Keratinocyte (primary cell): Measurements from ENCODE around the gene VPS37B. TPM values are rescaled to one million over a fixed set of nuclear protein-coding genes. Genes with fewer than 3 reads are reported as not detected.

Source experiments
- DNase-seq: peaks from one replicate; pipeline ENCODE4 v3.0.0-alpha.2; 2011; ENCODE audit warnings: low read depth, missing footprints, low spot score
- FAIRE-seq: peaks from 2 replicates; lab custom pipeline; 2011; peaks lifted over from hg19 to GRCh38; lab: Jason Lieb, UNC
- H2AFZ ChIP-seq: 2 replicates; pipeline ENCODE4 v1.6.0; 2012; ENCODE audit warnings: low read length, control low read depth, inconsistent platforms; ENCODE audit not compliant: control insufficient read depth
- H3K27ac ChIP-seq: 2 replicates; pipeline ENCODE4 v1.5.1; 2011; ENCODE audit warnings: low read length; ENCODE audit not compliant: control insufficient read depth, insufficient read depth
- H3K27me3 ChIP-seq: 3 replicates; pipeline ENCODE4 v1.6.0; 2011; ENCODE audit warnings: low read length; ENCODE audit not compliant: control insufficient read depth, insufficient read depth; ENCODE audit errors: extremely low read depth
- H3K36me3 ChIP-seq, 2 experiments: 2 replicates in 1 of 2; 3 replicates in 1 of 2; pipeline ENCODE4 v1.5.1; 2011; ENCODE audit warnings: low read length in 2 of 2, mild to moderate bottlenecking in 1 of 2; ENCODE audit not compliant: control insufficient read depth in 2 of 2, insufficient read depth in 2 of 2; ENCODE audit errors: extremely low read depth in 1 of 2
- H3K4me1 ChIP-seq: 3 replicates; pipeline ENCODE4 v1.5.1; 2011; ENCODE audit warnings: low read length; ENCODE audit not compliant: control insufficient read depth, insufficient read depth; ENCODE audit errors: extremely low read depth
- H3K4me2 ChIP-seq: 3 replicates; pipeline ENCODE4 v1.6.0; 2011; ENCODE audit warnings: low read depth, low read length; ENCODE audit not compliant: control insufficient read depth, insufficient read depth; ENCODE audit errors: extremely low read depth
- H3K4me3 ChIP-seq, 3 experiments: fragments of 200-600 bp in 1 of 3; sonication (generic) in 1 of 3; 2 replicates in 2 of 3; 3 replicates in 1 of 3; pipeline ENCODE4 v1.5.1; 2011 to 2016; ENCODE audit warnings: low read length in 3 of 3, mild to moderate bottlenecking in 3 of 3, control low read depth in 2 of 3, inconsistent platforms in 1 of 3, low read depth in 1 of 3, mixed read lengths in 1 of 3, mixed run types in 1 of 3, moderate library complexity in 1 of 3; ENCODE audit not compliant: control insufficient read depth in 2 of 3, insufficient read depth in 2 of 3; ENCODE audit errors: extremely low read depth in 1 of 3
- H3K79me2 ChIP-seq: 2 replicates; pipeline ENCODE4 v1.6.0; 2012; ENCODE audit warnings: low read length; ENCODE audit not compliant: control insufficient read depth, insufficient read depth
- H3K9ac ChIP-seq: 3 replicates; pipeline ENCODE4 v1.6.0; 2011; ENCODE audit warnings: low read length; ENCODE audit not compliant: control insufficient read depth, insufficient read depth; ENCODE audit errors: extremely low read depth
- H3K9me1 ChIP-seq: 3 replicates; pipeline ENCODE4 v1.6.0; 2011; ENCODE audit warnings: low read length; ENCODE audit not compliant: control insufficient read depth, insufficient read depth; ENCODE audit errors: extremely low read depth
- H3K9me3 ChIP-seq: 2 replicates; pipeline ENCODE4 v1.5.1; 2012; ENCODE audit warnings: low read depth, low read length; ENCODE audit not compliant: control insufficient read depth
- H4K20me1 ChIP-seq: 3 replicates; pipeline ENCODE4 v1.6.0; 2011; ENCODE audit warnings: low read length; ENCODE audit not compliant: control insufficient read depth, insufficient read depth; ENCODE audit errors: extremely low read depth
- EZH2 ChIP-seq: IDR thresholded peaks from one replicate; pipeline ENCODE4 v1.6.1; 2012; ENCODE audit warnings: inconsistent platforms, mild to moderate bottlenecking, low read length, moderate library complexity
- dilution Hi-C: fragments of 300-500 bp; cut with MboI; formaldehyde crosslinking; loops from one replicate; pipeline ENCODE4 v1.7.0; 2020; ENCODE audit warnings: low sequenced_read_pairs; ENCODE audit not compliant: extremely low pct_ligation_motif_present
- polyA plus RNA-seq, 5 experiments: library from polyadenylated mRNA; depleted of rRNA in 3 of 5; stranded (reverse) in 3 of 5; stranded (forward) in 1 of 5; unstranded in 1 of 5; fragments of >200 nt; gene quantifications; 1 replicate in 1 of 5; 2 replicates in 3 of 5; 3 replicates in 1 of 5; pipeline versions ENCODE4 v1.2.1 to v1.2.3, GENCODE V29; 2011 to 2012; ENCODE audit warnings: missing spikeins in 2 of 5, low read depth in 1 of 5, low replicate concordance in 1 of 5
- TF ChIP-seq, protein P1 (sequence below), 3 experiments: IDR thresholded peaks in 1 of 3; conservative IDR thresholded peaks in 1 of 3; optimal IDR thresholded peaks in 1 of 3; 2 replicates in 2 of 3; 3 replicates in 1 of 3; pipeline versions ENCODE3 to v1.5.1; 2011; ENCODE audit warnings: low read length in 3 of 3, mild to moderate bottlenecking in 3 of 3, moderate library complexity in 2 of 3, control low read depth in 1 of 3, inconsistent platforms in 1 of 3; ENCODE audit not compliant: insufficient read depth in 2 of 3; ENCODE audit errors: extremely low read depth in 1 of 3

VPS37B gene
- polyA plus RNA-seq, 1 donor (not counting 4 experiments of a cell fraction or from before 2014, with no cell fraction given): 34.1 TPM

DNA sequence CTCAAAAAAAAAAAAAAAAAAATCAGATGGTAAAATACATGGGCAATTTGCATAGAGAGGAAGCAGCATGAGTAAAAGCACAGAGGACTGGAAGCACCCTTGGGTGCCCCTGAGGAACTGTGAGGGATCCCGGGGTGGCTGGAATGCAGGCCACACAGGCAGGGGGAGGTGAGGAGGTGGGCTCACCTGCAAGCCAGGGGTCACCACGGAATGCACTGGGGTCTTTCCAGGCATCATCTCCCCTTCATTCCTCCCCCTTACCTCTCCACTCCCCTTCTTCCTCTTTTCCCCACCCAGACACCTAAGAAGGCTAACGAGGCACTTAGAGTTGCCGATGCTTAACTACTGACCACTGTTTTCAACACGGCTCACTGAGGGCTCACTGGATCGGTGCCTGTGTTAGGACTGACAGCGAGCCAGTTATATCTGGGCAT is 75.1 kb downstream of the VPS37B start:
- TF ChIP-seq, protein P1, sequence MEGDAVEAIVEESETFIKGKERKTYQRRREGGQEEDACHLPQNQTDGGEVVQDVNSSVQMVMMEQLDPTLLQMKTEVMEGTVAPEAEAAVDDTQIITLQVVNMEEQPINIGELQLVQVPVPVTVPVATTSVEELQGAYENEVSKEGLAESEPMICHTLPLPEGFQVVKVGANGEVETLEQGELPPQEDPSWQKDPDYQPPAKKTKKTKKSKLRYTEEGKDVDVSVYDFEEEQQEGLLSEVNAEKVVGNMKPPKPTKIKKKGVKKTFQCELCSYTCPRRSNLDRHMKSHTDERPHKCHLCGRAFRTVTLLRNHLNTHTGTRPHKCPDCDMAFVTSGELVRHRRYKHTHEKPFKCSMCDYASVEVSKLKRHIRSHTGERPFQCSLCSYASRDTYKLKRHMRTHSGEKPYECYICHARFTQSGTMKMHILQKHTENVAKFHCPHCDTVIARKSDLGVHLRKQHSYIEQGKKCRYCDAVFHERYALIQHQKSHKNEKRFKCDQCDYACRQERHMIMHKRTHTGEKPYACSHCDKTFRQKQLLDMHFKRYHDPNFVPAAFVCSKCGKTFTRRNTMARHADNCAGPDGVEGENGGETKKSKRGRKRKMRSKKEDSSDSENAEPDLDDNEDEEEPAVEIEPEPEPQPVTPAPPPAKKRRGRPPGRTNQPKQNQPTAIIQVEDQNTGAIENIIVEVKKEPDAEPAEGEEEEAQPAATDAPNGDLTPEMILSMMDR (optimal IDR thresholded peaks at IDR 0.05 in 1 of 3, IDR thresholded peaks at IDR 0.05 in 1 of 3, conservative IDR thresholded peaks at IDR 0.05 in 1 of 3; ENCODE audit: extremely low read depth in 1 of 3, insufficient read depth in 2 of 3, low read length in 3 of 3): no peak
- no peak for TF ChIP-seq EZH2
- FAIRE-seq: no peak
- Histone ChIP-seq H3K27me3 (no peaks in the 10 kb centered on the region), H3K4me3 (no peak overlapping the region), H3K27ac (no peak overlapping the region), H3K9me1 (no peaks in the 10 kb centered on the region), H4K20me1 (no peaks in the 10 kb centered on the region), H3K36me3 (no peaks in the 10 kb centered on the region), H3K9me3 (no peaks in the 10 kb centered on the region), H3K9ac (no peak overlapping the region), H3K4me1 (no peaks in the 10 kb centered on the region), H3K4me2 (no peak overlapping the region), H3K79me2 (no peaks in the 10 kb centered on the region), H2AFZ (no peak overlapping the region)
- DNase-seq: no peak
- dilution Hi-C loops: no loop called here

DNA sequence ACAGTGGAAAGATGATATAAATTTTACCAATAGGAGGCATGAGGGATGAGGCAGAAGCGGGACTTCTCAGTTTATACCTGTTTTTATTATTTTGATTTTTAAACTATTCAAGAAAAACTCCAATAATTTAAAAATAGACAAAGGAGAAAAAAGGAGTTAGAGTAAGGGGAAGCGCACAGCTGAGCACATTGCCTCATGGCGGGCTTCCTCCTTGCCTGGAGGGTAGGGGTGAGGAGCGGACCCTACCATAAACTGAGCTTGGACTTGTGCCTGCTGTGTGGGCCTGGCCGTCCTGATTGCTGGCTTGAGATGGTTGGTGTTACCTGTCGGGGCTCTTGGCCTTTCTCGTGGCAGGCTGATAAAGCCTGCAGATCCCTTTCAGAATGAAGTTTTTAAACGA is 75.8 kb downstream of the VPS37B start:
- Histone ChIP-seq H3K4me1 (no peaks in the 10 kb centered on the region), H3K9me3 (no peaks in the 10 kb centered on the region), H3K79me2 (no peaks in the 10 kb centered on the region), H3K4me2 (no peak overlapping the region), H4K20me1 (no peaks in the 10 kb centered on the region), H3K27me3 (no peaks in the 10 kb centered on the region), H3K9me1 (no peaks in the 10 kb centered on the region), H3K27ac (no peak overlapping the region), H3K9ac (no peak overlapping the region), H3K36me3 (no peaks in the 10 kb centered on the region), H3K4me3 (no peak overlapping the region), H2AFZ (no peak overlapping the region)
- DNase-seq (no peak), FAIRE-seq (no peak)
- TF ChIP-seq EZH2: no peak
- TF ChIP-seq, protein P1 (optimal IDR thresholded peaks at IDR 0.05 in 1 of 3, IDR thresholded peaks at IDR 0.05 in 1 of 3, conservative IDR thresholded peaks at IDR 0.05 in 1 of 3; ENCODE audit: extremely low read depth in 1 of 3, insufficient read depth in 2 of 3, low read length in 3 of 3): no peak
- dilution Hi-C loops: no loop called here
